ELR (cell line): ENCODE results near the gene MPHOSPH9.

Experiments
- DNase-seq: peaks from one replicate; pipeline ENCODE4 v3.0.0-alpha.2; 2015; ENCODE audit warnings: low read depth

Gene MPHOSPH9, protein sequence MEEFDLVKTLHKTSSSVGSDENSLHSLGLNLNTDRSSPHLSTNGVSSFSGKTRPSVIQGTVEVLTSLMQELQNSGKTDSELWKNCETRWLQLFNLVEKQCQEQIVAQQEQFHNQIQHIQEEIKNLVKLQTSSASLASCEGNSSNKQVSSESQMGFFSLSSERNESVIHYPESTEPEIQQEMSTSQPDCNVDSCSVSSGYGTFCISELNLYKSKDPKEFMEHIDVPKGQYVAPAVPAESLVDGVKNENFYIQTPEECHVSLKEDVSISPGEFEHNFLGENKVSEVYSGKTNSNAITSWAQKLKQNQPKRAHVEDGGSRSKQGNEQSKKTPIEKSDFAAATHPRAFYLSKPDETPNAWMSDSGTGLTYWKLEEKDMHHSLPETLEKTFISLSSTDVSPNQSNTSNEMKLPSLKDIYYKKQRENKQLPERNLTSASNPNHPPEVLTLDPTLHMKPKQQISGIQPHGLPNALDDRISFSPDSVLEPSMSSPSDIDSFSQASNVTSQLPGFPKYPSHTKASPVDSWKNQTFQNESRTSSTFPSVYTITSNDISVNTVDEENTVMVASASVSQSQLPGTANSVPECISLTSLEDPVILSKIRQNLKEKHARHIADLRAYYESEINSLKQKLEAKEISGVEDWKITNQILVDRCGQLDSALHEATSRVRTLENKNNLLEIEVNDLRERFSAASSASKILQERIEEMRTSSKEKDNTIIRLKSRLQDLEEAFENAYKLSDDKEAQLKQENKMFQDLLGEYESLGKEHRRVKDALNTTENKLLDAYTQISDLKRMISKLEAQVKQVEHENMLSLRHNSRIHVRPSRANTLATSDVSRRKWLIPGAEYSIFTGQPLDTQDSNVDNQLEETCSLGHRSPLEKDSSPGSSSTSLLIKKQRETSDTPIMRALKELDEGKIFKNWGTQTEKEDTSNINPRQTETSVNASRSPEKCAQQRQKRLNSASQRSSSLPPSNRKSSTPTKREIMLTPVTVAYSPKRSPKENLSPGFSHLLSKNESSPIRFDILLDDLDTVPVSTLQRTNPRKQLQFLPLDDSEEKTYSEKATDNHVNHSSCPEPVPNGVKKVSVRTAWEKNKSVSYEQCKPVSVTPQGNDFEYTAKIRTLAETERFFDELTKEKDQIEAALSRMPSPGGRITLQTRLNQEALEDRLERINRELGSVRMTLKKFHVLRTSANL

DNA sequence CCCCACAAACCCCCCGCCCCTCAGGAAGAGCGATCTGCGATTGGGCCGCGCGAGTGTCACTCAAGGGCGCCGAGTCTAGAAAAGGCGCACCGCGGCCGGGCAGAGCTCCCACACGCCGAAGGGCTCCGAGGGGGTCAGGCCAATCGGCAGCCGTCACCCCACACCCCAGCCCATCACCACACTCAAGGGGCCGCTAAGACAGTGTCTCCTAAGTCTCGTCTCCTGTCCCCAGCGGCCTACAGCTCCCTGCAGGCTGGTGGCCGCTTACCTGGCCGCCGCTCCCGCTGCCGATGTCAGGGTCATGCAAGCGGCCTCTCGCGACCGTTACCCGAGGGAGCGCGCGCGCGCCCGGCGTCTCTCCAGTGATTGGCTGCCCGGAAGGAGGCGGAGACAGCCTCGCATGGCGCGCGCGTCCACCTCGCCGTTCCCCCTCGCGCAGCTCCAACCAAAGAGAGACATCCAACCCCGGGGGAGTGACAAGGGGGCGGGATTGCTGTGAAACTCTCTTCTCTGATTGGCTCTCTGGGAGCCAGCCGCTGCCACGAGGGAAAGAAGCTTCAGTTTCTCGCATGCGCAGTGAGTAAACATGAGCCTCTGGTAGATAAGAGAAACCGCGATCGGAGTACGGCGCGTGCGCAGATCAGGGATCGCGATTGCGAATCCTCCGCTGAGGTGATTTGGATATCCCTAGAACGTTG is at the start of gene MPHOSPH9, which contains the start of gene MTRFR:
MPHOSPH9 (minus strand) TSS at position 335 of the 698 bp plus-strand sequence. CDS start 2,777 bp downstream, outside the sequence.
MTRFR (plus strand) TSS at position 630 of the 698 bp plus-strand sequence. CDS start 20,239 bp downstream, outside the sequence.
- DNase-seq = peak; percentile 100

DNA sequence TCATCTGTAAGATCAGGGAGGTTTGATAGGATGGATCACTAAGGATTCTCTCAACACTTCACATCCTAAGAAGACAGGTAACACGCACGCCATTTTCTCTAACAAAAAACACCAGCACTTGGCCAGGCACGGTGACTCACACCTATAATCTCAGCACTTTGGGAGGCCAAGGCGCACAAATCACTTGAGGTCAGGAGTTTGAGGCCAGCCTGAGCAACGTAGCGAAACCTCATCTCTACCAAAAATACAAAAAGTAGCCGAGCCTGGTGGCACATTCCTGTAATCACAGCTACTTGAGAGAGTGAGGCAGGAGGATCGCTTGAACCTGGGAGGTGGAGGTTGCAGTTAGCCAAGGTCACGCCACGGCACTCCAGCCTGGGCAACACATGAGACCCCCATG is 49.2 kb upstream of the MPHOSPH9 start:
- no peak for DNase-seq

DNA sequence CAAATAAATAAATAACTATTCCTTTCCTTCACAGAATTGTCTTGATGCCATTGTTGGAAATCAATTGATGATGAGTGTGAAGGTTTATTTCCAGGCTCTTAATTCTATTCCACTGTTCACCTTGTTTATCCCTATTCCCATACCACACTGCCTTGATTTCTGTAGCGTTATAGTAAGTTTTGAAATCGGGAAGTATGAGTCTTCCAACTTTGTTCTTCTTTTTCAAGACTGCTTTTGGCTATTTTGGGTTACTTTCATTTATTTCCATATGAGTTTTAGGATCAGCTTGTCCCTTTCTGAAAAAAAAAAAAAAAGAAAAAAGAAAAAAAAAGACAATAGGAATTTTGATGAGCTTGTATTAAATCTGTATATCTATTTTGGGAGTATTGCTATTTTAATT is 48.0 kb upstream of the MPHOSPH9 start:
- DNase-seq = no peak

DNA sequence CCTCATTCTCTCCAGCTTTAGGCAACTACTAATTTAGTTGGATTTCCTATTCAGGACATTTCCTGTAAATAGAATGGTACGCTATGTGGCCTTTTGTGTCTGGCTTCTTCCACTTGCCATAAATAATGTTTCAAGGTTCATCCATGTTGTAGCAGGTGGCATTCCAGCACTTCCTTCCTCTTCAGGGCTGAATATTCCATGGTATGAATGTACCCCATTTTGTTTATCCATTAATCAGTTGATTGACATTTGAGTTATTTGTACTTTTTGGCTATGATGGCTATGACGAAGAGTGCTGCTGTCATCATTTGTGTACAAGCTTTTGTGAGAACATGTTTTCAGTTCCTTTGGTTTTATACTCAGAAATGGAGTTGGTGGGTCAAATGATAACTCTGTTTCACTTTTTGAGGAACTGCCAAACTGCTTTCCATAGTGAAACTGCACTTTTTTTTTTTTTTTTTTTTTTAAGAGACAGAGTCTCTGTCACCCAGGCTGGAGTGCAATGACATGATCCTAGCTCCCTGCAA is 45.2 kb upstream of the MPHOSPH9 start:
- no peak for DNase-seq

DNA sequence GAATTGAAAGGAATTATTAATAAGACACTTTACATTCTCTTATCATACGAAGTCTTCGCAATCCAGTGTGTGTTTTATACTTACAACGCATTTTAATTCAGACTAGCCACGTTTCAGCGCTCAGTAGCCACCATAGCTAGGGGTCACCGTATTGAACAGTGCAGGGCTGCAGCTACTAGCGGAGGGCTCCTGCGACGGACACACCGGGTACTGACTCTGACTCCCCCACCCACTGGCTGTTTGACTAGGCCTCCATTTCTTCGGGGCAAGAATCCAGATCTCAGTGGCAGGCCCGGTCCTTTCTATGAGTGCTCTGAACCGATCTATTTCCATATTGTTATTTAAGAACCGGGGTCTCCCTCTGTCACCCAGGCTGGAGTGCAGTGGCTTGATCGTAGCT is 40.2 kb upstream of the MPHOSPH9 start:
- no peak for DNase-seq

DNA sequence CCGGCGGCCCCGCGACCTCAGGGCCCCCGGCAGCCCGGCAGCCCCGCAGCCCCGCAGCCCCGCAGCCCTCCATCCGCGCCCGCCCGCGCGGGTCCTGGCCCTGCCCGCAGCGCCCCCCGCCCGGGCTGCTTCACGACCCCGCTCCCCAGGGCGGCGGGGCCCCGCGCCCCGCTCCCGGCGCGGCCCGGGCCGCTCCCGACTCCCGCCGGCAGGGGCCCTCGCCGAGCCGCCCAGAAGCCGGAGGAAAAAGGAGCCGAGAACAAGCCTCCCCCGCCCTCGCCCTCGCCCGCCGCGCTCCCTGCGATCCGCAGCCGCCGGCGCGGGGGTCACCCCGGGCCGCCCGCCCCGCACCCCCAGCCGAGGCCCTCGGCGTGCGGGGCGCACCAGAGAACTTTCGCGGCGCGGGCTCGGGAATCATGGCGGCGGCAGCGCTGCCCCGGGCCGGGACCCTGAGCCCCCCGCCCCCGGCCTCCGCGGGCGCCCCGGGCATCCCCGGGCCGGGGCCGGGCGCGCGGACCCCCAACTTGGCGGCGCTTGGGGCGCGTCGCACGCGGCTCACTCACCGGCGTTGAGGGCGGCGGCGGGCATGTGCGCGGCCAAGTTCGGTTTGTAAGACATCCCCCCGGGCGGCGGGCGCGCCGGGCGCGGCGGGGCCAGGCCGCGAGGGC is 38.2 kb upstream of the MPHOSPH9 start:
- peak; percentile 81 for DNase-seq

DNA sequence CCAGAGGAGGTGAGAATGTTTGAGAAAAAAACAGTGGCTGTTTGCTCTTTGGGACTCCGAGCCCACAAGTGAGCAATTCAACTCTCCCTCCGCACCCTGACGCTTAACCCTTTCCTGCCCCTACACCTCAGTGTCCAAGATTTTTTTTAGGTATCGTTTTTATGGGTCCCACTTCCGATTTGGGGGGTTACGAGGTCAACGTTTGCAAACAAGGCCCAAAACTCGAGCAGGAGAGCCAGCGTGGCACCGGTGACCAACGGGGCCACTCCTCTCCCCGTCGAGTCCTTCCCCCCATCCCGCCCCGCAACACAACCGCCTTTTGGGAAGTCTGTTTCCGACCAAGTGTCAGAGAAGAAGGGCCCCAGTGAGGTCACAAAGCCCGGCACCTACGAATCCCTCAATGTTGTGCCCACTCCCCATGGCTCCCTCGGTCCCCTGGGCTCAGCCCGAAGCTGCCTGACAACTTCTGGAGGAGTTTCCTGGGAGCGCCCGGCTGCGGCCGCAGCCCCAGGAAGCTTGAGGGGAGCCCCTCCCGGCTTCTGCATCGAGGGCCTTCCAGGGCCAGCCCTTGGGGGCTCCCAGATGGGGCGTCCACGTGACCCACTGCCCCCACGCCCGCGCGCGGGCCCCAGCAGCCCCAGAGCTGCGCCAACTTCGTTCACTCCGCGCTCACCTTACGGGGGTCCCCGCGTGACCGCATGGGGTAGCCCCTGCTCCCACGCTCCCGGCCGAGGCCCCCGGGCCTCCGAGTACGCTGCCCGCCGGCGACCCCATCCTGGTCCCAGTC is 37.5 kb upstream of the MPHOSPH9 start:
- peak; percentile 47 for DNase-seq

DNA sequence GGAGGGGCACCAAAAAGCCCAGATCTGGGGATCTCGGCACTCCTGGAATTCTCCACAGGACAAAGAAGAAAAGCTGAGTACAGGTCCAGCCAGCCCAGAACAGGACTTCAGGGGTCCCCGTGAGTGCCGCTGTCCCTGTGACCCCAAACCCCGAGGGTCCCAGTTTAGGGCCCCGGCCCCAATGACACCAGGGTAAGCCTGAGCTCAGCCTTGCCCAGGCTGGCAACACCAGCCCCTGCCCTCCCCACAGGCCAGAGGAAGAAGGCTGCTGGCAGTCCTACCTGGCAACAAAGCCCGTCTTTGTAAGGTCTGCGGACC is 36.9 kb upstream of the MPHOSPH9 start:
- DNase-seq = no peak

DNA sequence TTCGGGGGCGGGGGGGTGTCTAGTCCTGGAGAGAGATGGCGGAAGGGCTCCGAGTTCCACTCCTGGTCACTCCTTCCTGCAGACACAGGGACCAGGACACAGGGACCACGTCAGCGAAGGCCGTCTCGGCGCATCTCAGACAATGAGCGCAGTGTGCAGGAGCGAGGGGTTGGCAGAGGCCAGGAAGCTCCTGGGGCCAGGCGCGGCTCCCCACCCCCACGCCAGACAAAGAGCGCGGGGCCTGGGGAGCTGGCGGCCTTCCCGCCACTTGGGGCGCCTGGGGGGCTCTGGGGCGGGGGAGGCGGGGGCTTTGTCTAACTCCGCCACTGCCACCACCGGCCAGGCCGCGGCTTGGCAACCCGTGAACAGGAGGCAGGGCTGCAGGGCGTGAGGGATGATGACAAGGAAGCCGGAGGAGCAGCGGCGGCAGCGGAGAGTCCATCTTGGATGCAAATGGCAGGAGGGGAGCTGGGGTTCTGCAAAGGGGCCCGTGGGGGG is 36.5 kb upstream of the MPHOSPH9 start:
- DNase-seq = peak; percentile 70

DNA sequence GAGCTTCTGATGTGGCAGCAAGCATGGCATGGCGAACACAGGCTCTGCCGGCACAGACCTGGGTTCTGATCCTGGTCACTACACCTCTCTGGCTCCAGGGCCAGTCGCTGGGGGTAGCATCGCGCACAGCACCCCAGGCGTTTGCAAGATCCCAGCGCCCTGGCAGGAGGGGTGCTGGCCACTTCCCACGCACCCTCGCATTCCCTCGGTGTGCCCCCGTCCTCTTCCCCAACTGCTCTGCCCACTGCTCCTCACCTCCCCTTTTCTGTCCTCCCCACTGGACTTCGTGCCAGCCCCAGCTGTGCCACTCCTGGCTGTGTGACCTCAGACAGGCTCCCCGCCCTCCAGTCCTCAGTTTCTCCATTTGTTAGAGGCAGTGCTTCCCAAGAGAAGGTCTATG is 35.9 kb upstream of the MPHOSPH9 start:
- no peak for DNase-seq

DNA sequence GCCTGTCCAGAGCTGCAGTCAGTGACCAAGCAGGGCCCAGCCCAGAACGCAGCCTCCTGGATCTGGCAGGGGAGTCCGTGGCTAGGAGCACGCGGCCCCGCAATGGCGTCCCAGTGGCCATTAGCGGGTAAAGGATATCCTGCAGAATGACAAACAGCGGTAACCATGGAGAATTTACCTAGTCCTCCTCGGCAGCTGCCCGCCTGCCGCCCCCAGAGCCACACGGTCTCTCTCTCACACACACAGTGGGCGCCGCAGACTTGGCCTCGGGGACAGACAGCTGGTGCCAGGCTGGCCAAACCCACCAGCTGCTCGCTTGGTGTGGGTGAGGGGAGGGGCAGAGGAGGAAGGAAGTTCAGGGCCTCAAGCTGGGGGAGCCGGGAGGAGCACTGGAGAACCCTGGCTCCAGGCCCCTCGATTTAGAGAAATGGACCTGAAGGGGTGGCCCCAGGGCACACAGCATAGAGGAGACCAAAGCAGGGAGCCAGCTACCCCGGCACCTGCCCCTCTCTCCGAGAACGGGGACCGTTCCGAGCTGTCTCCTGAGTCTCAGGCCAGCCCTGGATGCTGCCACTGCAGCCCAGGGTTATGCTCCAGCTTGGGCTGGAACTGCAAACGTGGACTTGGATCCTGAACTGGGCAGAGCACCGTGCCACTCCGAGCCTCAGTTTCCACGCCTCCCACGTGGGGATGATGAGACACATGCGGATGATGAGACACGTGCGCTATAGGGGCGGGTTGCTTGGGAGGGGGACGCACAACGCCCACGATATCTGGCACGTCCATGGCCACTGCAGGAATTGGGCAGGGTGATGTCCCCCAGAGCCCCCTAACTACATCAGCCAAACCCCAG is 35.3 kb upstream of the MPHOSPH9 start:
- DNase-seq = no peak

DNA sequence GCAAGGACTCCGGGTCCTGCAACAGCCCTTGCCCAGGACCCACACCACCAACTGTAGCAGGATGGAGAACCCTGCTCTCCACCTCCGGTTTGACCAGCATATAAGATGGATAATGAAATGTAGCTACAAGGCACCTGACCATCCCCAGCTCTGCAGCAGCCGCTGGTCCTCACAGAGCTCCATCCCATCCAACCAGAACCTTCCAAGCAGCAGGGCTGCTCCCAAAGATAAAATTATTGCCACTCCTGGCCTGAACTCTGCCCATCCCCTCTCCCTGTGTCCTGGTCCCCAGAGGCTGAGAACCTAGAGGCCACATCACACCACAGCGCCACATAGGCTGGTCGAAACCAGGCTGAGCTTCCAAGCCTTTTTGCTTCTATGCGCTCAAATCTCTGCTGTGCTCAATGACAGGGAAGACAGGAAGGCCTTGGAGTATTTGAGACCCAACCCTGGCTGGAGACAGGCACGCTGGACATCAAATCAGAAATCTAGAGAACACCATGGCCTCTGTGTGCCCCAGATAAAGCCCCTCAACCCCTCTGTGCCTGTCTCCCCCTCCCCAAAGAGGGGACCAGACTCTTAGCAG is 34.5 kb upstream of the MPHOSPH9 start:
- no peak for DNase-seq

DNA sequence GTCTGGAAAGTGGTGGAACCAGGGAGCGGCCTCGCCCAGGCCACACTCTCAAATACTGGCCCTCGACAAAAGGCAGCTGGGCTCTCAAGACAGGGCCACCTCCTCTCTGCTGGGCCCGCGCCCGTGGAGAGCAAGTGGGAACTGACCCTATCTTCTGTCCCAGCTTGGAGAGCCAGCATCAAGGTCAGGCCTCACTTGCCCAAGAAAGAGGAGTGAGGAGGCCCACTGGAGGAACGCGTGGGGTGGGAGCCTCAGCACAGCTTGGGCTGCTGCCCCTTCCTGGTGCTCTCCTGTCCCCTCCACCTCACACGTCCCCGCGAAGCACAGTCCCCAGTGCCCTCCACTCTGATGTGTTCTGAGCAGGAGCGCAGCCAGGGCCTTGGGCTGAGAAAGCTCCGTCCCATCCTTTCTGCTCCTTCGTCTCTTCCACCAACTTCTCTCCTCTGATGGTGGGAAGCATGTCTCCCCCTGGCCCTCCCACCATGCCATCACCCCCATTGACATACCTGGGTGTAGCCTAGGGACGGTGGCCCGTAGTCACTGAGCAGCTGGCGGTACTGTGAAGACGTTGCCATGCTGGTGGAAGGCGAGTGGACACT is 33.8 kb upstream of the MPHOSPH9 start:
- DNase-seq = no peak

DNA sequence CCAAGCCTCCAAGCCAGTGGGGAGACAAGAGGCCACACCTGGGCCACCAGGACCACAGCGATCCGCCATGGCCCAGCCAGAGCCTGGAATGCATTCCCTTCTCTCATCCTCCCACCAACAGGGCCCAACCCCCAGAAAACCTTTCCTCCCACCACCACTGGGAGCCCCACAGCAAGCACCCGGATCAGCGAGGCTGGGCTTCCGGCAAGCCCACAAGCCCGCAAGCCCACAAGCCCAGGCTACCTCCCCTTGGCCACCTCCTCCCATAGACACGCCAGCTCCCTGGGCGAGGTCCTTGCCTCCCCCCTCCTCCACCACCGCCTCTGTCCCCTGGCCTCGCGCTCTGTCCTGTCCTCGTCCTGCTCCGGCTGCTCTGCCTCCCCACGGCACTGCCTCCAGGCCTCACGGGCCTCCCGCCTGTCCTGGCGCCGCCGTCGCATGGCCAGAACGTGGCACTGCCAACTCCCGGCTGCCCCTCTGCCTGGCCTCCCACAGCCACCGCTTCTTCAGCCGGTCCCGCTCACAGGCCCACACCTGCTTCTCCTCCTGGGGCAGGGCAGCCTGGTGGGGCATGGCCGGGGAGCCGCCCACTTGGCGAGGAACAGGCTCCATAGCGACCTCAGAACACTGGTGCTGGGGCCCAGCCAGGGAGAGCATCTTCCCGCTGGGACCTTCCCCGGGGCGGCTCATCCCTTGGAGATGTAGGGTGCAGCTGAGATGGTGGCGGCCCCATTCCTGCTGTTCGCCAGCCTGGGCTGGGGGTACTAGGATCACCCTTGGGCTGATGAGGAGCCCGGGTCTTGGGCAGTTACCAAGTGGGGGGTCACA is 33.1 kb upstream of the MPHOSPH9 start:
- no peak for DNase-seq

DNA sequence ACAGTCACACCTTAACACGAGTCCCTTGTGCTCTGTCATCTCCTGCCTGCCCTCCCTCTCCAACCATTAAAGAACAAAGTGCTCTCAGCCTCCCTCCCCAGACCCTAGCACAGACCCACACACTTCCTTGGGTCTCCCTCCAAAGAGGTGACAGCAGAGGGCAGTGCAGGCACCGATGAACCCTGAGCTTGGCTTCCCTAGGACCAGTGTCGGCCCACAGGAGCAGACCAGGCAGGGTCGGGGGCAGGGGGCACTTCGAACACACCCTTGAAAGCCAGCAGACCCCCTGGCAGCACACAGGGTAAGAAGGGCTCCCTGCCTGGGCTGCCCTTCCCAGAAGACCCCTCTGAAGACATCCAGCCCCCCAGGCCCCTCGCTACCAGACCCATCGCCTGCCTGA is 31.7 kb upstream of the MPHOSPH9 start:
- DNase-seq = no peak

DNA sequence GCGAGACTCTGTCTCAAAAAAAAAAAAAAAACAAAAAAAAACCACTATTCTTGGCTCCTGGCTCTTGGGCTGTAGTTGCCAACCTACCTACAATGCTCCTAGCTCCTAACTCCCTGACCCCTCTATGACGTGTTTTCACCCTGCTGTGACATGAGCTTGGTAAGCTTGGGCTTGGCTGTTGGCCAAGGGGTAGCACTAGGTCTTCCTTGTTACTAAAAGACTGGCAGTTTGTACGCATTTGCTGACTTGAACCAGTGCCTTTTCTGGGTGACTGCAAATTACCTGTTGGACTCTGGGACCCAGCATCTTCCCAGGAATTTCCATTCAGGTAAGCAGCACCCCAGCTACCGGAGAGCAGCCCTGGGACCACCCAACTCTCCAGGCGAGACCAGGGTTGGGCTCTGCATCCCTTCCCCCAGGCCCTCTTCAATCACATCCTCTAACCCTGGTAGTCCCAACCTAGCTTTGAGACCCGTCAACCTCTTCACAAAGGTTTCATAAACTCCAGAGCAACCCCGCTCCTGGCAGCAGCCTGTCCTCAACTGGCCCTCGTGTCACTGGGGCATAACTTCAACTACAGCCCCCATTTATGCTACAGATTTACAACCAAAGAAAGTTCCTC is 30.4 kb upstream of the MPHOSPH9 start:
- no peak for DNase-seq

DNA sequence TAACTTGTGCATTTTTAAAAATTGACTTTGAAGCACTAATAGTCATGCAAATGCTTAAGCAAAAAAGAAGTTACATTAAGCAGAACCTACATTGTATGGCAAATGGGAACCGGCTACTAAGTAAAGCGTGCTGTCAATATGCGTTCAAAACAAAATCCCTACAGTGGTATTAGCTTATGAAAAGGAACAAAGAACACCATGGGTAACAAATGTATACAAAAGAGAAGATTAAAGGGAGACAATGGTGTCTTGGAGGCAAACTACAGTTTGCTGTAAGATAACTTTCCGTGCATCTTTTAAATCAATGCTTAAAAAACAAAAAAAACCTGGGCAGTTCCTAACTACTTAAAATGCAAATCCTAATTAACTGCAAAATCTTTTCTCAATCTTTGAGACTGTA is 28.3 kb upstream of the MPHOSPH9 start:
- no peak for DNase-seq
